Tibial nerve (tissue), 4 donors: Measurements from ENCODE around the gene TRPT1.

Experiments
- CTCF ChIP-seq, 5 experiments: fragments of 200-600 bp in 3 of 5; fragments of 450-650 bp in 2 of 5; sonication (generic) in 3 of 5; IDR thresholded peaks; one replicate each; pipeline ENCODE4 v1.5.1; 2016 to 2019; ENCODE audit warnings: antibody characterized with exemption in 5 of 5, mild to moderate bottlenecking in 3 of 5, moderate library complexity in 2 of 5
- EP300 ChIP-seq, 2 donors: sonication (generic); formaldehyde crosslinking; IDR thresholded peaks; one replicate each; pipeline ENCODE4 v1.6.1; 2017; ENCODE audit warnings: antibody characterized with exemption in 2 of 2, mild to moderate bottlenecking in 1 of 2
- POLR2A ChIP-seq, 2 donors: fragments of 450-650 bp; IDR thresholded peaks; one replicate each; pipeline ENCODE4 v1.6.1; 2017; ENCODE audit warnings: antibody characterized with exemption in 2 of 2, mild to moderate bottlenecking in 2 of 2, moderate library complexity in 2 of 2

DNA sequence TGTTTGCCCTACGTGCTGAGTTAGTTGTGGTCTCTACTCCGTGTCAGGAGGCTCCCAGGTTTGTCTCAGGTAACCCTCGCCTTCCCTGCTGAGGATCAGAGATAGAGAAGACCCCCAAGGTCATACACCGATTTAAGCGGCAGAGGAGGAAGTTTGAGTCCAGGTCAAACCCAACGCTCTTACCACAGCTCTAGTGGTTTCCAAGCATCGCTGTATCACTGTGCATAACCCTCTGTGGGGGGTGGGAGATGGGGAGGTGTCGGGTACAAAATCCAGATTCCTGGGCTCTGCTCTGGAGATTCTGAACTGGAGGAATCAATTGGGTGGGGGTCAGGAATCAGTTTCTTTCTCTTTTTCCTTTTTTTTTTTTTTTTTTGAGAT lies 5.0 kb upstream of the TRPT1 start:
- TF ChIP-seq CTCF (IDR thresholded peaks at IDR 0.05): no peak
- no peak for TF ChIP-seq POLR2A (IDR thresholded peaks at IDR 0.05)
- no peak for TF ChIP-seq EP300 (IDR thresholded peaks at IDR 0.05)
